Loucy (cell line): ENCODE data around the gene KCNA4.

ENCODE experiments used
- CTCF ChIP-seq: fragments of 200-600 bp; sonication (generic); conservative IDR thresholded peaks from 2 replicates; pipeline ENCODE4 v1.5.1; 2014; ENCODE audit warnings: mild to moderate bottlenecking, antibody characterized with exemption, low read length
- EZH2phosphoT487 ChIP-seq: fragments of 200-600 bp; IDR thresholded peaks from 2 replicates; pipeline ENCODE4 v1.6.1; 2018; ENCODE audit warnings: antibody characterized with exemption, mild to moderate bottlenecking, moderate library complexity, borderline replicate concordance

GRCh38 chr11:30045144-30045543, 28.3 kb upstream of the KCNA4 start:
- no peak for TF ChIP-seq CTCF
- TF ChIP-seq EZH2phosphoT487 = no peak
